Measurements from ENCODE around the gene AKR1C8. TPM values are rescaled to one million over a fixed set of nuclear protein-coding genes. Genes with fewer than 3 reads are reported as not detected.
A peak's percentile ranks its signal among the peaks of the same experiment; 100 is the strongest.
"Not testable (repeated sequence)": the region's sequence is repeated elsewhere in the genome, so short reads cannot be mapped to it uniquely, and the experiment has no call there.

AKR1C8 gene
- total RNA-seq: under 1 TPM; 0.27 to 0.50 TPM

DNA sequence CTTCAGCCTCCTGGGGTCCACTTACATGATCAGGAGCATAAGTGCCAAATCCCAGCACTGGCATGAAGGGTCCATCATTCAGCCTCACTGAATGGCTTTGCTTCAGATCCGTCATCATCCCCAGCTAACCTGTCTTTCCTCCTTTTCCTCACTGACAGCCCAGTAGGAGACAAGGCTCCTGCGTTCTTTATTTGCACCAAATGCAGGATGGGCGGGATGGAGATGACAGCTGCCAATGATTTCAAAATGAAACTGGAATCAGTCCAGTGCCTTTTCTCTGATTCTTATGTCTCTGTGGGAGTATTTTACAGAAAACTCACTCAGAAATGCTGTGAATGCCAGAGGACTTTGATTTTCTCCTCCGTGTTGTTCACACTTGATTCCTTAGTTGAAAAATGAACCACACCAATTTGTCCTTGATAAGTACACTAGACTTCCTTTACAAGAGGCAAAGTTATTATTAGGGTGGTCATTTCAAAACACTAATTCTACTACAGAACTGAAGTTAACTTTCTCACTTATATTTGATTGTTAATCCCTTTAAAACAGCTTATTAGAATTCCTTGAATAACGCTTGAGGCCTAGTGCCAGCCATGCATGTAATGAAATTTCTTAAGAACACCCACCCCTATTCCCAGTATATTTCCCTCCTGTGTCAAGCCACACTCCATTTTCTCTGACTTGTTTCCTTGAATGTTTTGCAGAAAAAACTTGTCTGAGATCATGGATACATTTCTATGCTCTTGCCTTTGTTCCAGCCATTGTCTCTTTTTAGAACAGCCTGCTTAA lies at the start of gene AKR1C8:
Gene AKR1C8, minus strand, starts transcription at position 164 of the 789 bp plus-strand sequence. Its CDS starts 46 bp downstream, at position 118.
- Mint-ChIP-seq H3K4me3 (no peak within 1 kb of the TSS), H3K27ac (no peak within 1 kb of the TSS), H3K36me3 (ENCODE audit: low read depth) (no peaks in the 10 kb centered on the region), H3K27me3 (peaks cover 2% of the 10 kb centered on the region), H3K9me3 (no peaks in the 10 kb centered on the region), H3K4me1 (no peaks in the 10 kb centered on the region)
- ChIA-PET POLR2A (no interaction called here), CTCF (no interaction called here)
- DNase-seq: no peak

DNA sequence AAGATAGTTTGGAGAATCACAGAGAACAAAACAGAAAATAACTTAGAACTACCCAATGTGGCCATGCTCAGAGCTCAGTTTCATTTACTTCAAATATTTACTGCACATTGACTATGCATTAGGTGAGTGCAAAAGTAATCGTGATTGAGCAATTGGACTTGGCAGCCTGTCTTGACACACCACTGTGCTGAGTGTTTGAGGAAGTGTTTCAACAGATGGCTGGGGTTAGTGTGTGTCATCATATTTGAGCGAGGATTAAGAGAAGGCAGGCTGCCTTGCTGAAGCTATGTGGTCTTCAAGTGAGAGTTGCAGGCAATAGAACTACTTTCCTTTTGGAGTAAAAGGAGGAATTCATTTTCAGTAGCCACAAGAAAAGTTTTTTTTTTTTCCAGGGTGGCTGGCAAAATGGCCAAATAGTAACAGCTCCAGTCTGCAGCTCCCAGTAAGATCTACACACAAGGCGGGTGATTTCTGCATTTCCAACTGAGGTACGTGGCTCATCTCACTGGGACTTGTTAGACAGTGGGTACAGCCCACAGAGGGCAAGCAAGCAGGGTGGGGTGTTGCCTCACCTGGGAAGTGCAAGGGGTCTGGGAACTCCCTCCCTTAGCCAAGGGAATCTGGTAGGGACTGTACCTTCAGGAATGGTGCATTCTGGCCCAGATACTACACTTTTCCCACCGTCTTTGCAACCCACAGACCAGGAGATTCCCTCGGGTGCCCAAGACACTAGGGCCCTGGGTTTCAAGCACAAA lies 49.3 kb upstream of the AKR1C8 start:
- Mint-ChIP-seq H3K4me3 (no peak overlapping the region), H3K9me3 (peaks cover 26% of the 10 kb centered on the region), H3K27ac (no peak overlapping the region), H3K36me3 (ENCODE audit: low read depth) (no peaks in the 10 kb centered on the region), H3K4me1 (no peaks in the 10 kb centered on the region), H3K27me3 (peaks cover 16% of the 10 kb centered on the region)
- POLR2A ChIA-PET: no interaction called here
- no peak for DNase-seq
- CTCF ChIA-PET: interaction anchor here (0.7 kb wide), 1 partner anchor 17 kb away, joined by 3 read pairs; no protein-coding TSS in a partner anchor

DNA sequence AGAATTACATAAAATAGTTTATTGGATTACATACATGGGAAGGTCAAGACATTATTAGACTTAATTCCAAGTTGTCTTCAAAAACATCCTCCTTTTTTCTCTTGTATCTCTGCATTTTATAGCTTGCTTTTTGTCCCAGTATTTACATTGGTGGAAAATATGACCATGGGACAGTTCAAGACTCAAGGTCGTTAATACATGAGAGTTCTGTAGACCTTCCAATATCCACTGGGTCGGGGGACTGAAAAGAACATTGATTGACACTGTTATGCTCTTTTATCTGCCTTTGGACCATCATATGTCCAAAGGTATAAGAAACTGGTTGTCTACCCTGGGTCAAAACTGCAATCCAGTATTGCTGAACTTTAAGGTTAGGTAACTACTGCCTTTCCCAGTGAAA lies 48.4 kb upstream of the AKR1C8 start:
- ChIA-PET CTCF (interaction anchor here (0.7 kb wide), 1 partner anchor 156 kb away, joined by 3 read pairs; no protein-coding TSS in a partner anchor), POLR2A (interaction anchor here (0.7 kb wide), 1 partner anchor 40 kb away, joined by 3 read pairs; no protein-coding TSS in a partner anchor)
- Mint-ChIP-seq H3K4me3 (no peak overlapping the region), H3K27ac (no peak overlapping the region), H3K9me3 (peaks cover 21% of the 10 kb centered on the region), H3K4me1 (no peaks in the 10 kb centered on the region), H3K36me3 (ENCODE audit: low read depth) (no peaks in the 10 kb centered on the region), H3K27me3 (peaks cover 9% of the 10 kb centered on the region)
- no peak for DNase-seq

DNA sequence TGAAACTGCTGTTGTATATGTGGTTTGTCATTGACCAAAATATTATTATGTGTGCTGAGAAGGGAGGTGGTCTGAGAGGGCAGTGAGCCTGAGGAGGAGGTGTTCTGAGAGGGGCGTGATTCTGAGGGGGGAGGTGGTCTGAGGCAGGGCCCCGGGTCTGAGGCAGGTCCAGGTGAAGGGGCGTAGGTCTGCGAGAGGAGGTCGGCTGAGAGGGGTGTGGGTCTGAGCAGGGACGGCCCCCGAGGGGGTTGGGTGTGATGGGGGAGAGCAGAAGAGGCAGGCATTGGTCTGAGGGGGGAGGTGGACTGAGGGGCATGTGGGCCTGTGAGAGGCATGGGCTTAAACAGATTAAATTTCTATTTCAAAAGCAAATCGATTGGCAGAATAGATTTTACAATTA lies 44.1 kb upstream of the AKR1C8 start:
- H3K27ac Mint-ChIP-seq: no peak overlapping the region
- no peak for DNase-seq
- no peaks in the 10 kb centered on the region for H3K4me1 Mint-ChIP-seq
- POLR2A ChIA-PET: no interaction called here
- no peaks in the 10 kb centered on the region for H3K36me3 Mint-ChIP-seq (ENCODE audit: low read depth)
- no peak overlapping the region for H3K4me3 Mint-ChIP-seq
- CTCF ChIA-PET: no interaction called here
- H3K27me3 Mint-ChIP-seq: peaks cover 4% of the 10 kb centered on the region
- no peaks in the 10 kb centered on the region for H3K9me3 Mint-ChIP-seq

DNA sequence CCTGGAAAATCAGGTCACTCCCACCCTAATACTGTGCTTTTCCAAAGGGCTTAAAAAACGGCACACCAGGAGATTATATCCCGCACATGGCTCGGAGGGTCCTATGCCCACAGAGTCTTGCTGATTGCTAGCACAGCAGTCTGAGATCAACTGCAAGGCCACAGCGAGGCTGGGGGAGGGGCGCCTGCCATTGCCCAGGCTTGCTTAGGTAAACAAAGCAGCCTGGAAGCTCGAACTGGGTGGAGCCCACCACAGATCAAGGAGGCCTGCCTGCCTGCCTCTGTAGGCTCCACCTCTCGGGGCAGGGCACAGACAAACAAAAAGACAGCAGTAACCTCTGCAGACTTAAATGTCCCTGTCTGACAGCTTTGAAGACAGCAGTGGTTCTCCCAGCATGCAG lies 38.0 kb upstream of the AKR1C8 start:
- POLR2A ChIA-PET; H3K27me3 Mint-ChIP-seq; H3K27ac Mint-ChIP-seq; H3K36me3 Mint-ChIP-seq (ENCODE audit: low read depth); H3K9me3 Mint-ChIP-seq; DNase-seq; H3K4me3 Mint-ChIP-seq; H3K4me1 Mint-ChIP-seq; CTCF ChIA-PET: not testable (repeated sequence)

DNA sequence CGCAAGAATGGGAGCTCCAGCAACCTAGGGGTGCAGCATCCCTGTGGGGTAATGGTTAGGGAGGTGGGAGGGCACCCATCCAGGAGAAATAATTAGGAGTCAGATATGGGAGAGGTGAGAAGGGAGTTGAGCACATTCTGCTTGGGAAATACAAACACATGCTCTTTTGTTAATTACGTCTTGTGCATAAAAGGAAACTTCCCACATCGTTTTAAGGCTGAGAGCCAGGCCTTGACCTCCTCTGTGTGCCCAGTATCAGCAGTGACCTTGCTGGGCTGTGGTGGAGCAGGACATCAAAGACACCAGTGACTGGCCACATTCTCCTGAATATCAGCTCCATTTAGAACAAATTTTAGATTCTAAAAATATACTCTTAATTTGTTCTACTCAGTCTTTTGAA lies 34.3 kb upstream of the AKR1C8 start:
- H3K27me3 Mint-ChIP-seq: peaks cover 8% of the 10 kb centered on the region
- DNase-seq: no peak
- H3K36me3 Mint-ChIP-seq (ENCODE audit: low read depth): no peaks in the 10 kb centered on the region
- H3K4me3 Mint-ChIP-seq: no peak overlapping the region
- no peak overlapping the region for H3K27ac Mint-ChIP-seq
- no peaks in the 10 kb centered on the region for H3K9me3 Mint-ChIP-seq
- ChIA-PET POLR2A (no interaction called here), CTCF (interaction anchor here (1.6 kb wide), 1 partner anchor 12 kb away, joined by 3 read pairs; no protein-coding TSS in a partner anchor)
- no peaks in the 10 kb centered on the region for H3K4me1 Mint-ChIP-seq

DNA sequence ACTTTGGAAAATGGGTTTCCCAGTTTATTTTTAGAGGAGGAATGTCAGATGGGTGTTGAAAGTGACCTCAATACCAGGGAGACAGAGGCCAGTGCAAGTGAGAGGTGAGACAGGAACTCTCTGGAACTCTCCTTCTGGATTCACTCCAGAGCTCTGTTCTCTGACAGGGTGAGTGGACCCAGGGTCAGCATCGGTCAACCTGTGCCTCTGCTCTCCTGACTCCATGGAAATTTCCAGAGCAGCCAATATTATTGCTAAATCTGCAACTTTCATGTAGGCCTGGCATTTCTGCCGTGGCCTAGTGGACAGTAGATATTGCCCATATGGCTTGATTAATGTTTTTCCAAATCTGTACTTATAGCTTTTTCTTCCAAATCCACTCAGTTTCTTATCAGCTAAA lies 31.9 kb upstream of the AKR1C8 start:
- POLR2A ChIA-PET: no interaction called here
- Mint-ChIP-seq H3K4me1 (no peaks in the 10 kb centered on the region), H3K27me3 (peaks cover 10% of the 10 kb centered on the region), H3K36me3 (ENCODE audit: low read depth) (no peaks in the 10 kb centered on the region), H3K9me3 (peaks cover under 1% of the 10 kb centered on the region), H3K4me3 (no peak overlapping the region), H3K27ac (no peak overlapping the region)
- no peak for DNase-seq
- CTCF ChIA-PET: interaction anchor here (1.0 kb wide), 1 partner anchor 17 kb away, joined by 3 read pairs; no protein-coding TSS in a partner anchor

DNA sequence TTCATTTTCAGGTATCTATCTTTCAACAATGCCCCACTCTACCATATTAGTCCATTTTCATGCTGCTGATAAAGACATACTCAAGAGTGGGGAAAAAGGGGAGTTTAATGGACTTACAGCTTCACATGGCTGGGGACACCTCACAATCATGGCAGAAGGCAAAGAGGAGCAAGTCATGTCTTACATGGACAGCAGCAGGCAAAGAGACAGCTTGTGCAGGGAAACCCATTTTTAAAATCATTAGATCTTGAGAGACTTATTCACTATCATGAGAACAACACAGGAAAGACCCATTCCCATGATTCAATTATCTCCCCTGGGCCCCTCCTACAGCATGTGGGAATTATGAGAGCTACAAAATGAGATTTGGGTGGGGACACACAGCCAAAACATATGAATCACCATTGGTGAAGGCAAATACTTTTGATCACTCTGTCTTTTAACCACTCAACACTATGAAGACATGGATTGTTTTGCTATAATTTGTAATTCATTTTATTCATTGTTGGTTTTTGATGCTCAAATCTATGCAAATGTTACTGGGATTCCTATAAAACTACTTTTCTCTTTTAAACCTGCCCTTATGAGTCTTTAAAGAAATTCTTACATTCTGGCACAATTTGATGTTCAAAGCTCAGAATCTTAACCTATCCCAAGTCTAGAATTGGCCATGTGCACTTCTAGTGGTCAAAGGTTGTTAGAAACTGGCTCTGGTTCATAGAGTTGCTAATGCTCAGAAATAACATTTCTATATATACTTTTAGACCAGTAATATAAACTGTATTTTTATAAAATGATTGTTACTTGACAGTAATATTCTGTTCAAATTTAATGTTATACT lies 27.0 kb upstream of the AKR1C8 start:
- Mint-ChIP-seq H3K27me3 (peaks cover 13% of the 10 kb centered on the region), H3K9me3 (peaks cover 5% of the 10 kb centered on the region), H3K27ac (no peak overlapping the region), H3K36me3 (ENCODE audit: low read depth) (no peaks in the 10 kb centered on the region), H3K4me3 (no peak overlapping the region), H3K4me1 (peaks cover 4% of the 10 kb centered on the region)
- DNase-seq: no peak
- POLR2A ChIA-PET: no interaction called here
- CTCF ChIA-PET: no interaction called here

DNA sequence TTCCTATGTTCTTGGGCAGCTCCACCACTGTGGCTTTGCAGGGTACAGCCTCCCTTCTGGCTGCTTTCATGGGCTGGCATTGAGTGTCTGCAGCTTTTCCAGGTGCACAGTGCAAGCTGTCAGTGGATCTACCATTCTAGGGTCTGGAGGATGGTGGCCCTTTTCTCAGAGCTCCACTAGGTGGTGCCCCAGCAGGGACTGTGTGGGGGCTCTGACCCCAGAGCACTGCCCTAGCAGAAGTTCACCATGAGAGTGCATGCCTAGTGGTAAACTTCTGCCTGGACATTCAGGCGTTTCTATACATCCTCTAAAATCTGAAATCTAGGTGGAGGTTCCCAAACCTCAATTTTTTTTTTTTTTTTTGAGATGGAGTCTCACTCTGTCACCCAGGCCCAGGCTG lies 25.3 kb upstream of the AKR1C8 start:
- H3K36me3 Mint-ChIP-seq (ENCODE audit: low read depth); POLR2A ChIA-PET; CTCF ChIA-PET; H3K27ac Mint-ChIP-seq; H3K4me3 Mint-ChIP-seq; H3K9me3 Mint-ChIP-seq: not testable (repeated sequence)
- DNase-seq: peak; percentile 7
- Mint-ChIP-seq H3K4me1 (peaks cover 10% of the 10 kb centered on the region), H3K27me3 (peaks cover 25% of the 10 kb centered on the region)

DNA sequence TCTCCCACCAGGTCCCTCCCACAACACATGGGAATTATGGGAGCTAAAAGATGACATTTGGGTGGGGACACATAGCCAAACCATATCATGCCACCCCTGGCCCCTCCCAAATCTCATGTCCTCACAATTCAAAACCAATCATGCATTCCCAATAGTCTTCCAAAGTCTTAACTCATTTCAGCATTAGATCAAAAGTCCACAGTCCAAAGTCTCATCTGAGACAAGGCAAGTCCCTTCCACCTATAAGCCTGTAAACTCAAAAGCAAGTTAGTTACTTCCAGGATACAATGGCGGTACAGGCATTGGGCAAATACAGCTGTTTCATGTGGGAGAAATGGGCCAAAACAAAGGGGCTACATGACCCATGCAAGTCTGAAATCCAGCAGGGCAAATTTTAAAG lies 24.8 kb upstream of the AKR1C8 start:
- CTCF ChIA-PET; H3K4me3 Mint-ChIP-seq; POLR2A ChIA-PET; H3K9me3 Mint-ChIP-seq; DNase-seq; H3K27ac Mint-ChIP-seq; H3K36me3 Mint-ChIP-seq (ENCODE audit: low read depth): not testable (repeated sequence)
- peaks cover 21% of the 10 kb centered on the region for H3K27me3 Mint-ChIP-seq
- peaks cover 10% of the 10 kb centered on the region for H3K4me1 Mint-ChIP-seq

DNA sequence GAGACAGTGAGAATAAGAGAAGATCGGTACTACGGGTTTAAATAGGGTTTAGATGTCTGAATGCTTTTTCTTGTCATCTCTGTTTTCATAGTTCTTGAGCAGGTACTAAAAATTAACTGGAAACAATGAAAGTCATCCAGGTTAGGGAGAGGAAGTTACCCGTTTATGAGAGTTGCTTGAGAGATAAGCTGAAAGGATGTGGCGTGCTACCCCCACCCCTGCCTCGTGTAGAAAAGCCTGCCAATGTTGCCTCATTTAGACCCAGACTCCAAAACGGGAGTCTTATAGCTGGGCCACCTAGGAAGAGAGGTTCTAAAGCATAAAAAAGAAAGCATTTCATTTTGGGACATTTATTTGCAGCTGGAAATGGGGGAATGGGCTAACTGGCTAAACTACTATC lies 21.8 kb upstream of the AKR1C8 start:
- CTCF ChIA-PET: no interaction called here
- peaks cover 28% of the 10 kb centered on the region for H3K27me3 Mint-ChIP-seq
- H3K4me1 Mint-ChIP-seq: peaks cover 10% of the 10 kb centered on the region
- POLR2A ChIA-PET: no interaction called here
- H3K36me3 Mint-ChIP-seq (ENCODE audit: low read depth): no peaks in the 10 kb centered on the region
- H3K4me3 Mint-ChIP-seq: no peak overlapping the region
- no peak for DNase-seq
- H3K9me3 Mint-ChIP-seq: peaks cover 13% of the 10 kb centered on the region
- H3K27ac Mint-ChIP-seq: no peak overlapping the region

DNA sequence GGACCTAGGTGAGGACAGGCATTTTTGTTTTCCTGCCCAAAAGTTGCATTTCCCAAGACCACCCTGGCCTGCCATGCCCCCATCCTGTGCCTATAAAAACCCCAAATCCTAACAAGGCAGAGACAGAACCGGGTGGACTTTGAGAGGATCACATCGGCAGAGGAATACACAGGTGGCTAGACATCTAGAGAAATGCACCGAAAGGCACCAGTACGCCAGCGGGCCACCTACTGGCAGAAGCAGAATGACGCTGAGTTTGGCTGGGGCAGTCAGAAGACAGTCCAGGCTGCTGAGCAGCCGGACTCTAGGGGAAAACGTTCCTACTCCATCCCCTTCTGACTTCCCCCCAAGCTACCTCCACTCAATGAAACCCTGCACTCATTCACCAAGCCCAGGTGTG lies 14.4 kb upstream of the AKR1C8 start:
- H3K27me3 Mint-ChIP-seq: peaks cover 15% of the 10 kb centered on the region
- no peak overlapping the region for H3K4me3 Mint-ChIP-seq
- ChIA-PET CTCF (no interaction called here), POLR2A (no interaction called here)
- H3K36me3 Mint-ChIP-seq (ENCODE audit: low read depth): no peaks in the 10 kb centered on the region
- no peaks in the 10 kb centered on the region for H3K4me1 Mint-ChIP-seq
- no peak overlapping the region for H3K27ac Mint-ChIP-seq
- no peak for DNase-seq
- peaks cover 5% of the 10 kb centered on the region for H3K9me3 Mint-ChIP-seq

DNA sequence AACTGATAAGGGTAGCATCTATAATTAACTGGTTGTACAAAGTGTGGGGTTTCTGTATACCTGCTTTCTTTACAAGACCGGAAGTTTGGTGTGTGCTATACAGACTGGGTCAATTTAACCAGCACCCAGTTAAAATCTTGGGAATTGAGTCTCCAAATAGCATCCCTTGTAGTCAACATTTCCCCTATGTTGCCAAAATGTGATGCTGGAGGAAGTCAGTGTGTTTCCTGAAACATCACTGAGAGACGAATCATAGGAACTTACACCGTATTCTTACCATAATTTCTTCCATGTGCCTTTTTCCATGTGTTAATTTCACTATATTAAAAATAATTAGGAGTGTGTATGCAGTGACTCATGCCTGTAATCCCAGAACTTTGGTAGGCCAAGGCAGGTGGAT lies 13.4 kb upstream of the AKR1C8 start:
- peaks cover 9% of the 10 kb centered on the region for H3K27me3 Mint-ChIP-seq
- ChIA-PET CTCF (no interaction called here), POLR2A (no interaction called here)
- H3K36me3 Mint-ChIP-seq (ENCODE audit: low read depth): no peaks in the 10 kb centered on the region
- no peak overlapping the region for H3K4me3 Mint-ChIP-seq
- H3K9me3 Mint-ChIP-seq: peaks cover 3% of the 10 kb centered on the region
- H3K4me1 Mint-ChIP-seq: no peaks in the 10 kb centered on the region
- no peak overlapping the region for H3K27ac Mint-ChIP-seq
- no peak for DNase-seq
